GM18870 (cell line): ENCODE data around the gene MED29.

Source experiments
- ATAC-seq: cut with Tn5 transposase; IDR thresholded peaks from one replicate; pipeline ENCODE4 v1.9.1; 2021; ENCODE audit warnings: moderate library complexity; ENCODE audit not compliant: unreplicated experiment

The MED29 gene, protein sequence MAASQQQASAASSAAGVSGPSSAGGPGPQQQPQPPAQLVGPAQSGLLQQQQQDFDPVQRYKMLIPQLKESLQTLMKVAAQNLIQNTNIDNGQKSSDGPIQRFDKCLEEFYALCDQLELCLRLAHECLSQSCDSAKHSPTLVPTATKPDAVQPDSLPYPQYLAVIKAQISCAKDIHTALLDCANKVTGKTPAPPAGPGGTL

DNA sequence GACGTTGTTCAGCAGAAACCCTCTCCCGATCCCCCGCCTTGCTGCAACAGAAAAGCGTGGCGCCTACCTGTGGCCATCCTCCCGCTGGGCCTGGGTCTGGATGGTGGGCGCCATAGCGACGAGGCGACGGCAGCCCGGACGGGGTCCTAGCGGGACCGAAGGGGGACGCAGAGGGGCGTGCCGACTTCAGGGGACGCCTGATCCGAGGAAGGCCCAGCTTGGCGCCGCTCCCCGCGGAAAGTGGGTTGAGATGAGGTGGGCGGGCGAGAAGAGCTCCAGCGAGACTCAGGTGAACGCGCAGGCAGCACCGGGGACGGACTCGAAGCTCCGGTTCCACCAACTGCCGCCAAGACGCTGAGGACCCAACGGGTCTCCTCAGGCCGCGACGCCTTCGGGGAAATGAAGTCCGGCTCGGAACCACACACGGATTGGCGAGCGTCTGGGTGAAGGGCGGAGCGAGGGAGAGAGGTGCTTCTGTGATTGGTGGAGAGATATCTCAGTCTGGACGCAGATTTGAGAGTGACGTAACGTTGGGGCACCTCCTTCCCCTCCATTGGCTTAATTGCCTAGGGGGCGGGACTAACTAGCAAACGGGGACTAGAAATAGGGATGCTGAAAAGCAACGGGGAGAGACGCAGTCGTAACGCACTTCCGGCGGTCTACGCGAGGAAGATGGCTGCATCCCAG, at the start of gene MED29, which contains the start of gene PAF1:
TSS of gene MED29 (plus strand) at position 628 of the 687 bp plus-strand sequence. CDS start at position 673, 45 bp downstream.
TSS of gene PAF1 (minus strand) at position 356 of the 687 bp plus-strand sequence. CDS start at position 114, 242 bp downstream.
- peak; percentile 95 for ATAC-seq

DNA sequence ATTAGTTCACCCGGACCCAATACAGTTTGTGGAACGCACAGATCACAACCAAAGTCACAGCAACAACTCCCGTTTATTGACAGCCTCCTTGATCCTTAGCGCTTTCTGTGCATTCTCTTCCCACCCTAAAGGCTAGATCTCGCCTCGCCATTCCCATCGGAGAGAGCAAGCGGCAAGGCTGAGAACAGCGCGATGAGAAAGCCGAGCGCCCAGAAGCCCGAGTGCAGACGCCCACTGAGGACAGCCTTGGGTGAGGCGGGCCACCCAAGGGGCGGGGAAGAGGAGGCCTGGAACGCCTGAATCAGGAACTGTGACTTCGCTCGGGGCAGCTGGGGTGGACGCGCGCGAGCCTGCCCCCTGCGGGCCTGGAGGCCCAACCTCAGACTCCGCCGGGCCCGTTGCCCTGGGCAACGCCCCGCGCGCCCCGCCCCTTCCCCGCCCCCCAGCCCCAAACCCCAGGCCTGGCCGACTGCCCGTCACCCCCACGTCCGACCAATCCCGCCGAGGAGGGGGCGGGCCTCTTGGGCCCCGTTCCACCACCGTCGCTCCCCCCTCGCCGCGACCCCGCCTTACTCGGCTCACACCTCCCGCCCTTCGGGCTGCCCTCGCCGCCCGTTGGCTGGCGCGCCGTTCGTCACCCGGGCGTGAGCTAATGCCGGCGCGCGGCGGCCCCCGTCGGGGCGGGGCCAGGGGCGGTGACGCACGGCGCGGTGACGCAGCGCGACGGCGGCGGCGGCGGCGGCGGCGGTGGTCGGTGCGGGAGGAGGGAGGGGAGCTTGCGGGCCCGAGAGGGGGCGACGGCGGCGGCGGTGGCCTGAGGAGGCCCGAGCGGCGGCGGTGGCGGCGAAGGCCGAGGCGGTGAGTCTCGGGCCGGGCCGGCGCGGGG, 49.2 kb upstream of the MED29 start, which contains the start of gene SAMD4B:
TSS of gene SAMD4B (plus strand) at position 703 of the 886 bp plus-strand sequence. CDS start 14,473 bp downstream, outside the sequence.
- ATAC-seq = peak; percentile 85

- no peak for ATAC-seq
These were observed 48.4 kb upstream of the MED29 start for GRCh38 chr19:39342647-39343305.

DNA sequence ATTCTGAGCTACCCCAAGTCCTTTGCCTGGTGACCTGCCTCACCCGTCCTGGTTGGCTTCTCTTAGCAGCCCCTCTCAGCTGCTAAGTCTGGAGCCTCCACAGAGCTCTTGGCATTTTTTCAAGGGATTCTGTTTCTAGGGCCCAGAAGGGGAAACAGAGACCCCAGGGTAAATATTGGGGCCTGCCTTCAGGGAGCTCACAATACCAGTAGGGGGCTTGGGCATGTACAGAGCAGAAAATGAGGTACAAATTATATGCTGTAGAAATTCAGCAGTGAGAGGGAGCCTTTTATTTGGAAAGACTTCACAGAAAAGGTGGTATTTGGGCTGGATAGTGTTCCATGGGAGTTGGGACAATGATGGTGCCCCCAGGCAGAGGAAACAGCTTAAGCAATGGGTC, 45.2 kb upstream of the MED29 start:
- no peak for ATAC-seq

DNA sequence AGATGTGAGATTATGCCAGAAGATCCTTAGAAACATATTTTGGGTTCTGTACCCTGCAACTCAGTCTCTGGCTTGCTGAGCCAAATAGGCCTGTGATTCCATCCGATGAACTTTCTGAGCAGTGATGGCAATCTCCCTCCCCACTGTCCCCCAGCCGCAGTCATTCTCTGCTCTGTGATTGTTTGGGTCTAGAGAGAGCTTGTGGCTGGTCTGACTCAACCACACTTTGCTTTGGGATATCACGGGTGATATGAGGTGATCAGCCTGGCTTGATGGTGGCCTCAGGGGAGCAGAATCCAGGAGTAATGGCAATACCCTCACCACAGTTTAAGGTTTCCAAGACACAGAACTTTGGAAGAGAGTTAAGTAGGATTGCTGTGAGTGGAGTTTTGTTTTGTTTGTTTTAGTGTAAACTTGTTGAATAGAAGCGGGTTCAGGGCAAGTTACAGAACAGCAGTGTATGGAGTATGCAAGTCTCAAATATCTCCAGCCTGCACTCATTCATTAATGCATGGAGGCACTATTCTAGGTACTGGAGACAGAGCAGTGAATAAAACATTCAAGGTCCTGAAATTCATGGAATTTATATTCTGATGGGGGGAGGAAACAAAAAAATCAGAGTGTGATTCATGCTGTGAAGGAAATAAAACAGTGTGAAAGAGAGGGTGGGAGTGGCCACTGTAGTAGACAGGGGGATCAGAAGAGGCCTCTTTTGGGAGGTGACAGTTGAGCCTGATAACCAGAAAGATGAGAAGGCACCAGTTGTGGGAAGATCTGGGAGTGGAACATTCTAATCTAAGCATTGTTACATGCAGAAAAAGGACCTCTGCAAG, 43.6 kb upstream of the MED29 start:
- ATAC-seq = no peak

DNA sequence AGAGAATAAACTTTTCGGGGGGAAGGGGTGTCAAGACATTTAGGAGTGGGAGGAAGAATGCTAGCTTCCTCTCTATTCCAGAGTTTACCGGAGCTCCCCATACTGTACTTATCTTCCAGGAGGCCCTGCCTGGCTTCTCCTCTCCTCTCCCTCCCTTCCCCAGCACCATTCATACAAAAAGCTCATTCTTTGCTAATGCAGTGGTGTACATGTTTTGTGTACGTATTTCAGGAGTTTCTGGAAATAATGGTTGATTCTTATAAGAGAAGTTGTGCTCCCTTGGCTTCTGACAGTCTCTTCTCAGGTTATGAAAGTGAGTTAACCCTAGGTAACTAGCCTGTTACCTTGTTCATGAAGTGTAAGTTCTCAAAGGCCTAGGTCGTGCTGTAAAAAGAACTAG, 41.9 kb upstream of the MED29 start:
- no peak for ATAC-seq

DNA sequence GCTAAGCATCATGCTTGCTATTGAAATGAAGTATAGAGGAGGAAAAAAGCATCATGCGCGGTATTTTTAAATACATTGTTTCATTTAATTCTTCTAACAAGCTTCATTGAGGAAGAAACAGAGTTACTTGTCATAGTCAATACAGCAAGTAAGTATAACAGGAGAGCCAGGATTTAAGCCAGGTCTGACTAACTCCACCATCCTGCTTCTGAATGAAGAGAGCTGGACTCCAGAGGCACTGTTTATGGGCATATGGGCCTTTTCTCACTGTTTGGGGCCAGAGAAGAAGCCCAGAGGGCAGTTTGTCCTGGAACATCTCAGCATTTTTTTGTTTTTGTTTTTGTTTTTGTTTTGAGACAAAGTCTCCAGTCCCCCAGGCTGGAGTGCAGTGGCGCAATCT, 41.0 kb upstream of the MED29 start:
- ATAC-seq = no peak

GRCh38 chr19:39351537-39352064, 39.6 kb upstream of the MED29 start:
- ATAC-seq = peak; percentile 52

- no peak for ATAC-seq
These were observed 38.6 kb upstream of the MED29 start for GRCh38 chr19:39352381-39353255.

DNA sequence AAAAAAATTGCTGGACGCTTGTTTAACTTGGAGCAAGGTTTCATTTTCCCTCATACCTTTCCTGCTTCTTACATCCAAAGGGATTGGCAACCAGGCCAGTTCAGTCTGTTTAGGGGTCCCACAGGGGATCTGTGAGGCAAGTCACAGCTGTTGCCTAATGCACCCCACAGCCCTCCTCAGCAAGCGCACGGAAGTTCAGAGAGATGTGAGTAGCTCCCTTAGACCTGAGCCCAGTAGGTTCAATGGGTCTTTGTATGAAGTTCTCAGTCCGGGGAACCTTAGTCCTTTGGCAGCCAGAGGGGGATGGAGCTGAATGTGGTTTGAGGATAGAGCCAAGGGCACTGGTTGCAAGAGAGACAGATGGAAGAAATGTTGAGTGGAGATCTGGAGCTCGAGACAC, 35.9 kb upstream of the MED29 start:
- no peak for ATAC-seq

GRCh38 chr19:39356073-39356472, 35.1 kb upstream of the MED29 start:
- no peak for ATAC-seq

DNA sequence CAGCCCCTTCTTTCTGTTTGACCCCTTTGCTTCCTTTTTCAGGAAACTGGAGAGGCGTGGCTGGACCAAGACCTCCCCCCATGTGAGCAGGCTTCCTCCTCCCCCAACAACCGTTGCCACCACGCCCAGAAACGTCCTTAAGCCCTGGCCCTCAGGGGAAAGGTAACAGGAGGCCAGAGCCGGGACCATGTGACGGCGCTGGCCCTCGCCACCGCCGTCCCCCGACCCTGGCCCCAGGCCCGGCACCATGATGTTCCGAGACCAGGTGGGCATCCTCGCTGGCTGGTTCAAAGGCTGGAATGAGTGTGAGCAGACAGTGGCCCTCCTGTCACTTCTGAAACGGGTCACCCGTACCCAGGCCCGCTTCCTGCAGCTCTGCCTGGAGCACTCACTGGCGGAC, 34.5 kb upstream of the MED29 start:
- no peak for ATAC-seq

GRCh38 chr19:39359026-39359425, 32.2 kb upstream of the MED29 start:
- ATAC-seq = no peak

DNA sequence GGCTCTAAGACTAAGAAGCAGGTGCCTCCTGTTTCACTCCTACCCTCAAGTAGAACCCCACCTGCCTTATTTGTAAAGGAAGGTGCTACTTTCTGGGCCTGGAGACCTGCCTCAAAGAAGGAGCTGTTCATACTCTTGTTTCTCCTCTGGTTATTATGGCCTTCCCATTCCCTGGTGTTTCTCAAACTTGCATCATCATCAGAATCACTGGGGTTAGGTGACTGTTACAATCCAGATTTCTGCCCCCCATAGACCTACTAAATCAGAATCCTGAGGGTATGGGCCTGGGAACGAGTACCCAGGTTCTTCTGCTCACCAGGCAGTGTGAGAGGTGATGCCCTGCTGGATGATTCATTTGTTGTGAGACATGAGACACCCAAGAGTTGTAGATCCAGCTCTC, 30.6 kb upstream of the MED29 start:
- ATAC-seq = no peak

- no peak for ATAC-seq
These were observed 28.2 kb upstream of the MED29 start for GRCh38 chr19:39362682-39363657.

DNA sequence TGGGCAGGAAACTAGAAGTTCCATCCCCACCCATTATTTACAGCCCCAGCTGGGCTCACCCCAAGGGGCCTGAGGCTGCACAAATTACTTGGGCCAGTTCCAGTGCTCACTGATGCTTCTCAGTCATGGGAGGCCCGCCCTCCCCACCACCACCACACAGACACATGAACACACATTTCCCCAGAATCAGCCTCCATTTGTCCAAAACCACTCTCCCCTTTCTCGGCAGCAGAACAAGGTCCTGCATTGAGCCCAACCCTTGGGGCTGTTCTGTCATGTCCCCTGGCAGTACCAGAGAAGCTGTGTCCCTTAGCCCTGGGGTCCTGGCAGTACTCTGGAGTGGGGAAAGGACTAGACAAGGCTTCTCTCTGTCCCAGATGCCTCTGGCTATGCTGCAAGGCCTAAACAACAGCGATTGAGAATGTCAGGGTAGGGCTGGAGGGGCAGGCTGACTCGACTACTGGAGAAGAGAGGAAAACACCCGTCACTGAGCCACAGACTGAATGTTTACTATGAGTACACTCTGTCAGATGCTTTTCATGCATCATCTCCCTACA, 27.2 kb upstream of the MED29 start:
- no peak for ATAC-seq

DNA sequence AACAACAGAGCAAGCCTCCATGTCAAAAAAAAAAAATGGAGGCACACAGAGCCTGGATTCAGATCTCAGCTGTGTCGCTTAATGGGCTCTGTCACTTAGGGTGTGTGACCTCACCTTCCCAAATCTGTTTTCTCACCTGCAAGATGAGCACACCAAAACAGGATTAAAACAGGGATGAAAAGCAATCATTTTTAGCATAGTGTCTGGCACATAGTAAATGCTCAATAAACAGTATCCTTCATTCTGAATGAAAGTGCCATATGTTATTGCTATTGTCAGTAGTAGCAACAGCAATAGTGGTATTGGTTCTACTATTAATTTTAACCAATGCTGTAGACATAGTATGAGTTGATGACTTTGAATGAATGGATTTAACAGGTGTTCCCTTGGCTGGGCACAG, 25.6 kb upstream of the MED29 start:
- no peak for ATAC-seq
